NCI-H526 treated with DMSO at 0.1 percent for 48 hours (cell line): ENCODE data around the gene SIRPB2.

Experiments
- DNase-seq: peaks from one replicate; lab custom pipeline; 2025; lab: John Stamatoyannopoulos, UW

SIRPB2 gene

GRCh38 chr20:1471242-1471641, 20.0 kb downstream of the SIRPB2 start:
- no peak for DNase-seq

GRCh38 chr20:1469925-1470571, 21.2 kb downstream of the SIRPB2 start:
- DNase-seq = peak; percentile 78

- DNase-seq = no peak
These were observed 21.8 kb downstream of the SIRPB2 start for GRCh38 chr20:1469306-1469905.

- no peak for DNase-seq
These were observed 23.0 kb downstream of the SIRPB2 start for GRCh38 chr20:1468117-1468624.

- no peak for DNase-seq
These were observed 23.7 kb downstream of the SIRPB2 start for GRCh38 chr20:1467355-1468116.

- no peak for DNase-seq
These were observed 24.2 kb downstream of the SIRPB2 start for GRCh38 chr20:1467082-1467354.

GRCh38 chr20:1466211-1467081, 24.8 kb downstream of the SIRPB2 start, which contains the start of gene NSFL1C:
Gene NSFL1C (minus strand): TSS chr20:1466849. CDS start chr20:1466824, 25 bp downstream.
- peak; percentile 83 for DNase-seq

- no peak for DNase-seq
These were observed 25.6 kb downstream of the SIRPB2 start for GRCh38 chr20:1465470-1466210.

- no peak for DNase-seq
These were observed 27.1 kb downstream of the SIRPB2 start for GRCh38 chr20:1463971-1464570.

- no peak for DNase-seq
These were observed 28.4 kb downstream of the SIRPB2 start for GRCh38 chr20:1462834-1463233.

- no peak for DNase-seq
These were observed 29.2 kb downstream of the SIRPB2 start for GRCh38 chr20:1462001-1462400.

GRCh38 chr20:1460275-1460674, 30.9 kb downstream of the SIRPB2 start:
- DNase-seq = no peak

- DNase-seq = no peak
These were observed 33.2 kb downstream of the SIRPB2 start for GRCh38 chr20:1457992-1458391.

- DNase-seq = no peak
These were observed 34.9 kb downstream of the SIRPB2 start for GRCh38 chr20:1456300-1456699.

- DNase-seq = no peak
These were observed 40.2 kb downstream of the SIRPB2 start for GRCh38 chr20:1450926-1451491.

GRCh38 chr20:1449370-1449769, 41.9 kb downstream of the SIRPB2 start:
- DNase-seq = no peak

- DNase-seq = no peak
These were observed 43.1 kb downstream of the SIRPB2 start for GRCh38 chr20:1448081-1448620.

GRCh38 chr20:1446536-1446935, 44.7 kb downstream of the SIRPB2 start:
- DNase-seq = no peak

- no peak for DNase-seq
These were observed 48.1 kb downstream of the SIRPB2 start for GRCh38 chr20:1443085-1443484.

GRCh38 chr20:1442304-1442703, 48.9 kb downstream of the SIRPB2 start:
- DNase-seq = no peak
